Measurements from ENCODE around the gene NADK2. TPM values are rescaled to one million over a fixed set of nuclear protein-coding genes. Genes with fewer than 3 reads are reported as not detected.

NADK2 gene
- total and polyA plus RNA-seq, 7 donors: 7.8 to 57.9 (median 39.6) TPM

DNA sequence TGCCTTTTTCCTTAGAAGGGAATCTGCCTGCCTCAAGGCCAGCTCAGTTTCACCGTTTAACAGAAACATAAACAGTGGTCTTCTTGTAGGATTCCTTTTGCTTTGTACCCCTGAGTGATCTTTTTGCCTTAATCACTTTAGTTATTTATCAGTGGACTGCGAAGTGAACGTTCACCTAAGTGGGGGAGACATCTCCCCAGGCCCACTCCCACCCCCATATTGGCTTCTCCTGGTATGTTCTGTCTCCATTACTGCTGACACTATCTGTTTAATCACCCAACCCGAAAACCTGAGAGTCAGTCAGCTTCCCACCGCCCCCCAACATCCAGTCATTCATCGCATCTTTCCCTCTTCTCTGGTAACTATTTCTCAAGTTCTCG lies 88.4 kb downstream of the NADK2 start:
- TF ChIP-seq, protein P1, sequence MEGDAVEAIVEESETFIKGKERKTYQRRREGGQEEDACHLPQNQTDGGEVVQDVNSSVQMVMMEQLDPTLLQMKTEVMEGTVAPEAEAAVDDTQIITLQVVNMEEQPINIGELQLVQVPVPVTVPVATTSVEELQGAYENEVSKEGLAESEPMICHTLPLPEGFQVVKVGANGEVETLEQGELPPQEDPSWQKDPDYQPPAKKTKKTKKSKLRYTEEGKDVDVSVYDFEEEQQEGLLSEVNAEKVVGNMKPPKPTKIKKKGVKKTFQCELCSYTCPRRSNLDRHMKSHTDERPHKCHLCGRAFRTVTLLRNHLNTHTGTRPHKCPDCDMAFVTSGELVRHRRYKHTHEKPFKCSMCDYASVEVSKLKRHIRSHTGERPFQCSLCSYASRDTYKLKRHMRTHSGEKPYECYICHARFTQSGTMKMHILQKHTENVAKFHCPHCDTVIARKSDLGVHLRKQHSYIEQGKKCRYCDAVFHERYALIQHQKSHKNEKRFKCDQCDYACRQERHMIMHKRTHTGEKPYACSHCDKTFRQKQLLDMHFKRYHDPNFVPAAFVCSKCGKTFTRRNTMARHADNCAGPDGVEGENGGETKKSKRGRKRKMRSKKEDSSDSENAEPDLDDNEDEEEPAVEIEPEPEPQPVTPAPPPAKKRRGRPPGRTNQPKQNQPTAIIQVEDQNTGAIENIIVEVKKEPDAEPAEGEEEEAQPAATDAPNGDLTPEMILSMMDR (IDR thresholded peaks at IDR 0.05): no peak
- H3K9me3 ChIP-seq: no peaks in the 10 kb centered on the region
- H3K27ac ChIP-seq: no peak overlapping the region
- H3K4me3 ChIP-seq: peak overlapping the region in 2 of 4 donors; percentile 91 to 99
- 80 to 87% methylated on average over 7 of the region's 7 CpGs for WGBS, 2 donors
- no peak for DNase-seq
- no peaks in the 10 kb centered on the region for H3K27me3 ChIP-seq
- intact Hi-C loops (cut with DNase I): loop anchor here (5.0 kb wide), 1 partner anchor 89 kb away; the partner anchor contains the start of gene NADK2
- H3K4me1 ChIP-seq: peaks cover 0 to 39% (median 18%) of the 10 kb centered on the region in 4 donors
- H3K36me3 ChIP-seq: peaks cover 0 to 40% (median 0%) of the 10 kb centered on the region in 4 donors

GRCh38 chr5:36152324-36153297 lies 89.1 kb downstream of the NADK2 start:
- H3K27ac ChIP-seq: peak overlapping the region; percentile 88 to 93 (median 88)
- H3K9me3 ChIP-seq: no peaks in the 10 kb centered on the region
- TF ChIP-seq POLR2A (IDR thresholded peaks at IDR 0.05) (no peak), POLR2AphosphoS5 (IDR thresholded peaks at IDR 0.05) (no peak), EP300 (IDR thresholded peaks at IDR 0.05) (no peak)
- TF ChIP-seq, protein P1 (IDR thresholded peaks at IDR 0.05): no peak
- intact Hi-C loops (cut with DNase I): loop anchor here (5.0 kb wide), 1 partner anchor 90 kb away; the partner anchor contains the start of gene NADK2
- 6 to 9% methylated on average over 24 of the region's 24 CpGs for WGBS, 2 donors
- H3K36me3 ChIP-seq: peaks cover 0 to 33% (median 0%) of the 10 kb centered on the region in 4 donors
- DNase-seq: no peak
- peaks cover 0 to 39% (median 18%) of the 10 kb centered on the region in 4 donors for H3K4me1 ChIP-seq
- peak overlapping the region; percentile 87 to 99 (median 93) for H3K4me3 ChIP-seq
- H3K27me3 ChIP-seq: no peaks in the 10 kb centered on the region

DNA sequence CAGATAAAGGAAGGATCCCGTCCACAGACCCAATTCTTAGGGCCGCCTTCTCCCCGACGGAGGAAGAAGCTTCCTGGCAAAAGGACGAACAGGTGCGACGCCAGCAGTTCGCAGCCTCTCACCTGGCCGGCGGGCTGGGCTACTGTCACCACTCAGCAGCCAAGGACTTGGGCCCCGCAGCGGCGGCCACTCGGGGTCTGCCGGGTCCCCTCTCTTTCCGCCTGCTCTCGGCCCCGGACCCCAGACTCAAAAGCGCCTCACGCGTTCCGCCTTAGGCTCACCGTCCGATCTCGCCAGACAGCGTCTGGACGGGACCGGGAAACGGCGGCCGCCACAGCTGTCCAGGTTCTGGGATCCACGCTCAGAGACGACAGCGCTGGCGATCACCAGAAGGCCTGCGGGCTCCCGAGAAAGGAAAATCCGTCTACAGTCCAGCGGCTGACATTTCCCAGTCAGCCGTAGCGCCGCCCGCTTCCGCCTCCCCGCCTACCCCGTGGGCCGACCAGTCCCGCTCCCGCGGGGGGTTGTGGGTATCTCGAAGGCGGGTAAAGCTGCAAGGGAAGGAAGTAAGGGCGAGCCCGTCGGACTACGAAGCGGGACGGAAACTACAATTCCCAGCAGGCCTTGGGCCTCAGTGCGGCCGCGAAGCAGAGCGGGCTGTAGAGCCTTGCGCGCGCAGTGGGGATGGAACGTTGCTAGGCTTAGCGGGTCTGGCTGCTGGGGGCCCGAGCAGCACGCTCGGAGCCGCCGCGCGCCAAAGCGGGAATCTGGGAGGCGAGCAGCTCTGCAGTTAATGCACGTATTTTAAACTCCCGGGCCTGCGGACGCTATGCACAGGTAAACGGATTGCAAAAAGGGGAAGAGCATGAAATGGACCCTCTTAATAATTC lies 90.0 kb downstream of the NADK2 start, which contains the start of the genes LMBRD2 and SKP2:
Gene LMBRD2 (minus strand): TSS at position 454 of the 890 bp plus-strand sequence. CDS start 8,538 bp downstream, outside the sequence.
Gene SKP2 (plus strand): TSS at position 678 of the 890 bp plus-strand sequence. CDS start 152 bp downstream, at position 830.
- TF ChIP-seq POLR2A (IDR thresholded peaks at IDR 0.05) (peak; percentile 19 to 26), EP300 (IDR thresholded peaks at IDR 0.05) (no peak), POLR2AphosphoS5 (IDR thresholded peaks at IDR 0.05) (peak; percentile 59 to 93 (median 82))
- TF ChIP-seq, protein P1 (IDR thresholded peaks at IDR 0.05): no peak
- Histone ChIP-seq H3K4me3 (peak within 1 kb of the TSS; percentile 87 to 99 (median 93)), H3K27me3 (no peaks in the 10 kb centered on the region), H3K36me3 (peaks cover 0 to 24% (median 0%) of the 10 kb centered on the region in 4 donors), H3K9me3 (no peaks in the 10 kb centered on the region), H3K4me1 (peaks cover 0 to 37% (median 18%) of the 10 kb centered on the region in 4 donors), H3K27ac (peak within 1 kb of the TSS; percentile 88 to 93 (median 88))
- WGBS, 2 donors: 0 to 1% methylated on average over 81 of the region's 81 CpGs
- DNase-seq: peak; percentile 98
- intact Hi-C loops (cut with DNase I): loop anchor here (5.0 kb wide), 1 partner anchor 91 kb away; the partner anchor contains the start of gene NADK2

- no peaks in the 10 kb centered on the region for H3K9me3 ChIP-seq
- peak overlapping the region; percentile 88 to 93 (median 88) for H3K27ac ChIP-seq
- intact Hi-C loops (cut with DNase I): loop anchor here (5.0 kb wide), 1 partner anchor 91 kb away; the partner anchor contains the start of gene NADK2
- peaks cover 0 to 17% (median 0%) of the 10 kb centered on the region in 4 donors for H3K36me3 ChIP-seq
- WGBS, 2 donors: 1 to 3% methylated on average over 23 of the region's 23 CpGs
- DNase-seq: no peak
- no peaks in the 10 kb centered on the region for H3K27me3 ChIP-seq
- peaks cover 0 to 30% (median 14%) of the 10 kb centered on the region in 4 donors for H3K4me1 ChIP-seq
- TF ChIP-seq, protein P1 (IDR thresholded peaks at IDR 0.05): no peak
- no peak for TF ChIP-seq POLR2A (IDR thresholded peaks at IDR 0.05)
- TF ChIP-seq POLR2AphosphoS5 (IDR thresholded peaks at IDR 0.05): peak in 2 of 4 donors; percentile 27 to 37
- peak overlapping the region; percentile 87 to 99 (median 93) for H3K4me3 ChIP-seq
These were observed 90.9 kb downstream of the NADK2 start for GRCh38 chr5:36150676-36151433.

All from sigmoid colon (tissue), 7 donors.